Esophagus squamous epithelium (tissue), 4 donors: Measurements from ENCODE around the gene CDIPT.

Source experiments
- CTCF ChIP-seq, 6 experiments: fragments of 450-650 bp in 4 of 6; fragments of 200-600 bp in 2 of 6; sonication (generic) in 2 of 6; IDR thresholded peaks; one replicate each; pipeline ENCODE4 v1.5.1; 2016 to 2019; ENCODE audit warnings: antibody characterized with exemption in 6 of 6, mild to moderate bottlenecking in 4 of 6, moderate library complexity in 4 of 6
- POLR2A ChIP-seq, 4 donors: fragments of 450-650 bp; IDR thresholded peaks; one replicate each; pipeline ENCODE4 v1.6.1; 2017; ENCODE audit warnings: antibody characterized with exemption in 4 of 4, mild to moderate bottlenecking in 4 of 4, moderate library complexity in 3 of 4

- TF ChIP-seq CTCF (IDR thresholded peaks at IDR 0.05) (no peak), POLR2A (IDR thresholded peaks at IDR 0.05) (no peak)
Measured at GRCh38 chr16:29811896-29812665, 50.9 kb downstream of the CDIPT start, which contains the start of gene PRRT2.
